Measurements from ENCODE around the gene PCDHA5.
"Not testable (repeated sequence)": the region's sequence is repeated elsewhere in the genome, so short reads cannot be mapped to it uniquely, and the experiment has no call there.

Gene PCDHA5

GRCh38 chr5:140821375-140822280, at the start of gene PCDHA5:
Gene PCDHA5 (plus strand): TSS chr5:140821613.
- DNase-seq, result no peak

DNA sequence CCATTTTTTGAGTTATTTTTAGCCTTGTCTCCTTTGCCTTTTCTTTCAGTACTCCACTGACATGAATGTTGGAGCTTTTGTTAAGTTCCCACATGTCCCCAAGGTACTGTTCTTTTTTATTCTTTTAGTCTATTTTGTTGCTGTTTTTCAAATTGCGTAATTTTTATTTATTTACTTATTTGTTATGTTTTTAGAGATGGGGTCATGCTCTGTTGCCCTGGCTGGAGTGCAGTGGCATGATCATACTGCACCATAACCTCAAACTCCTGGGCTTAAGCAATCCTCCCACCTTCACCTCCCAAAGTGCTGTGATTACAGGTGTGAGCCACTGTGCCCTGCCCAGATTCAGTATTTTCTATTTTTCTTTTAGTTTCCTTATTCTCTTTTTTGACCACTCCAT, 40.9 kb upstream of the PCDHA5 start:
- no peak for DNase-seq

- no peak for DNase-seq
Measured at GRCh38 chr5:140785905-140786686, 35.3 kb upstream of the PCDHA5 start, which contains the start of gene PCDHA1. Gene PCDHA1 (plus strand): TSS chr5:140786140.

GRCh38 chr5:140787422-140787821, 34.0 kb upstream of the PCDHA5 start:
- not testable (repeated sequence) for DNase-seq

GRCh38 chr5:140787849-140788504, 33.4 kb upstream of the PCDHA5 start:
- DNase-seq, result not testable (repeated sequence)

DNA sequence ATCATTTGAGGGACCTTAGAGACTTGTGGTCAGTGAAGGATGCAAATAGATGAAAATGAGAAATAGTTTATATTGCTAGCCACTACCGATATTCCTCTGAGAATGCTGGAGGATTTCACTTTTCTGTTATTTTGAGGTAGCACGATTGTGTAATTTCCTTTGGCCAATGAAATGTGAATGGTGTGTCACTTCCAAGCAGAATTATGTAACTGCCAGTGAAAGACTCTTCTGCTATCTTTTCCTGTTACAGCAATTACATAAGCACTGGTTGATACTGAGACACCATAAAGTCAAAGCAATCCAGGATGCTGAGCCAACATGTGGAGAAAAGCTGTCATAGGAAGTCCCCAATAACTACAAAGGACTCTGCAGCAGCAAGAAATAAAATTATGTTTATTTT, 30.3 kb upstream of the PCDHA5 start:
- no peak for DNase-seq

DNA sequence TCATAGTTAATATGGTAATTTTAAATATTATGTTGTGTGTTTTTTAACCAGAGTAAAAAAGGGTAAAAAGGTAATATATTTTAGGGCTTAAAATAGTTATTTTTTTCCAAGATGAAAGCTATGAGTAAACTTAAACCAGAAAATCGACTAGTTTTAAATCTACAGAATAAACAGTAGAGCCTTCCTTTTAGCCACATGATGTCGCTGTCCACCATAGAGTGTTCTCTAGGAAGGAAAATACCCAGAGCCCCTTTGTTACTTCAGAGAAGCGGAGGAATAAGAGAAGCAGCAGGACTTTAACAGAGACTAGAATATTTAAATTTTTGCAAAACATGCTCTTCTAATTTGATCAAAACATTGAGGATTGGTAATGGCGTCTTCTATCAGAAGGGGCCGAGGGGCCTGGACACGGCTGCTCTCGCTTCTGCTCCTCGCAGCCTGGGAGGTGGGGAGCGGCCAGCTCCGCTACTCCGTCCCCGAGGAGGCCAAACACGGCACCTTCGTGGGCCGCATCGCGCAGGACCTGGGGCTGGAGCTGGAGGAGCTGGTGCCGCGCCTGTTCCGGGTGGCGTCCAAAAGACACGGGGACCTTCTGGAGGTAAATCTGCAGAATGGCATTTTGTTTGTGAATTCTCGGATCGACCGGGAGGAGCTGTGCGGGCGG, 26.7 kb upstream of the PCDHA5 start, which contains the start of gene PCDHA2:
PCDHA2 (plus strand) TSS at position 258 of the 664 bp plus-strand sequence.
- DNase-seq, result no peak

DNA sequence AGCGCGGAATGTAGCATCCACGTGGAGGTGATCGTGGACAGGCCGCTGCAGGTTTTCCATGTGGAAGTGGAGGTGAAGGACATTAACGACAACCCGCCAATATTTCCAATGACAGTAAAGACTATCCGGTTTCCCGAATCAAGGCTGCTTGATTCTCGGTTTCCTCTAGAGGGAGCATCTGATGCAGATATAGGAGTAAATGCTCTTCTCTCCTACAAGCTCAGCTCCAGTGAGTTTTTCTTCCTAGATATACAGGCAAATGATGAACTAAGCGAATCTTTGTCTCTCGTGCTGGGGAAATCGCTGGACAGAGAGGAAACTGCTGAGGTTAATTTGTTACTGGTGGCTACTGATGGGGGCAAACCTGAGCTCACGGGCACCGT, 26.2 kb upstream of the PCDHA5 start:
- DNase-seq, result no peak

DNA sequence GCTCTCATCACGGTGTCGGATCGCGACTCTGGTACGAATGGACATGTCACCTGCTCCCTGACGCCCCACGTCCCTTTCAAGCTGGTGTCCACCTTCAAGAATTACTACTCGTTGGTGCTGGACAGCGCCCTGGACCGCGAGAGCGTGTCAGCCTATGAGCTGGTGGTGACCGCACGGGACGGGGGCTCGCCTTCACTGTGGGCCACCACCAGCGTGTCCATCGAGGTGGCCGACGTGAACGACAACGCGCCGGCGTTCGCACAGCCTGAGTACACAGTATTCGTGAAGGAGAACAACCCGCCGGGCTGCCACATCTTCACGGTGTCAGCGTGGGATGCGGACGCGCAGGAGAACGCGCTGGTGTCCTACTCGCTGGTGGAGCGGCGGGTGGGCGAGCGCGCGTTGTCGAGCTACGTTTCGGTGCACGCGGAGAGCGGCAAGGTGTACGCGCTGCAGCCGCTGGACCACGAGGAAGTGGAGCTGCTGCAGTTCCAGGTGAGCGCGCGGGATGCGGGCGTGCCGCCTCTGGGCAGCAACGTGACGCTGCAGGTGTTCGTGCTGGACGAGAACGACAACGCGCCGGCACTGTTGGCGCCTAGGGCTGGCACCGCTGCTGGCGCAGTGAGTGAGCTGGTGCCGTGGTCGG, 25.2 kb upstream of the PCDHA5 start:
- not testable (repeated sequence) for DNase-seq

DNA sequence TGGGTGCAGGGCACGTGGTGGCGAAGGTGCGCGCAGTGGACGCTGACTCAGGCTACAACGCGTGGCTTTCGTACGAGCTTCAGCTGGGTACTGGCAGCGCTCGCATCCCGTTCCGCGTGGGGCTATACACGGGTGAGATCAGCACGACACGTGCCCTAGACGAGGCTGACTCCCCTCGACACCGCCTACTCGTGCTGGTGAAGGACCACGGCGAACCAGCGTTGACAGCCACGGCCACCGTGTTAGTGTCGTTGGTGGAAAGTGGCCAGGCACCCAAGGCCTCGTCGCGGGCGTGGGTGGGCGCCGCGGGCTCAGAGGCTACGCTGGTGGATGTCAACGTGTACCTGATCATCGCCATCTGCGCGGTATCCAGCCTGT, 24.7 kb upstream of the PCDHA5 start:
- DNase-seq, result no peak

- DNase-seq, result no peak
Measured at GRCh38 chr5:140800816-140801493, 20.5 kb upstream of the PCDHA5 start, which contains the start of gene PCDHA3. Gene PCDHA3 (plus strand): TSS chr5:140801057.

- DNase-seq, result no peak
Measured at GRCh38 chr5:140801494-140801841, 19.9 kb upstream of the PCDHA5 start.

- not testable (repeated sequence) for DNase-seq
Measured at GRCh38 chr5:140802381-140802780, 19.0 kb upstream of the PCDHA5 start.

GRCh38 chr5:140802781-140803271, 18.6 kb upstream of the PCDHA5 start:
- DNase-seq, result no peak

DNA sequence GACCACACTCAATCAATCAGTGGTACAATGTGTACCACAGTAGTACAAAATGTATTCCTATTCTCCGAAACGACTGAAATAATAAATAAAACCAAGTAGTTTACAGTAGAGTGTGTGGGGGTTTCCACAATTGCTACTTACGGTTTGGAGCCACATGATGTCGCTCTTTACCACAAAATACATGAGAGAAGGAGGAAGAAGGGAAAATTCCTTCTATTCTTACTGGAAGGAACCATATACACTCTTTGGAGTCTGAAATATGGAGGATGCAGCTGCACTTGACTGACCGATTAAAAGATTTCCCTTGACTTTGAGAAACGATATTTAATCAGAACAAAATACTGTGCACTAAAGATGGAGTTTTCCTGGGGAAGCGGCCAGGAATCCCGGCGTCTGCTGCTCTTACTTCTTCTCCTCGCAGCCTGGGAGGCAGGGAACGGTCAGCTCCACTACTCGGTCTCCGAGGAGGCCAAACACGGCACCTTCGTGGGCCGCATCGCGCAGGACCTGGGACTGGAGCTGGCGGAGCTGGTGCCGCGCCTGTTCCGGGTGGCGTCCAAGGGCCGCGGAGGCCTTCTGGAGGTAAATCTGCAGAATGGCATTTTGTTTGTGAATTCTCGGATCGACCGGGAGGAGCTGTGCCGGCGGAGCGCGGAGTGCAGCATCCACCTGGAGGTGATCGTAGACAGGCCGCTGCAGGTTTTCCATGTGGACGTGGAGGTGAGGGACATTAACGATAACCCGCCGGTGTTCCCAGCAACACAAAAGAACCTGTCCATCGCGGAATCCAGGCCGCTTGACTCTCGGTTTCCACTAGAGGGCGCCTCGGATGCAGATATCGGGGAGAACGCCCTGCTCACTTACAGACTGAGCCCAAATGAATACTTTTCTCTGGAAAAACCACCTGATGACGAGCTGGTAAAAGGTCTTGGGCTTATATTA, 14.3 kb upstream of the PCDHA5 start, which contains the start of gene PCDHA4:
PCDHA4 (plus strand) TSS at position 235 of the 942 bp plus-strand sequence.
- DNase-seq, result no peak

GRCh38 chr5:140808241-140808888, 13.0 kb upstream of the PCDHA5 start:
- DNase-seq, result not testable (repeated sequence)

GRCh38 chr5:140808889-140809291, 12.5 kb upstream of the PCDHA5 start:
- no peak for DNase-seq

DNA sequence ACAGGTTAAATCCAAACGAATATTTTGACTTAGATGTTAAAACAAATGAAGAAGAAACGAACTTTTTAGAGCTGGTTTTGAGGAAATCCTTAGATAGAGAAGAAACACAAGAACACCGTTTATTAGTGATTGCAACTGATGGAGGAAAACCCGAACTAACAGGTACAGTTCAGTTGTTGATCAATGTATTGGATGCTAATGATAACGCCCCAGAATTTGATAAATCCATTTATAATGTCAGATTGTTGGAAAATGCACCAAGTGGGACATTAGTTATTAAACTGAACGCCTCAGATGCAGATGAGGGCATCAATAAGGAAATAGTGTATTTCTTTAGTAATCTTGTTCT, 842 bp downstream of the PCDHA5 start:
- no peak for DNase-seq

GRCh38 chr5:140822969-140823368, 1.6 kb downstream of the PCDHA5 start:
- not testable (repeated sequence) for DNase-seq

GRCh38 chr5:140823475-140823874, 2.1 kb downstream of the PCDHA5 start:
- DNase-seq, result no peak
